Keratinocyte (primary cell): ENCODE results near the gene C1QTNF7. TPM values are rescaled to one million over a fixed set of nuclear protein-coding genes. Genes with fewer than 3 reads are reported as not detected.

ENCODE experiments used
- DNase-seq: peaks from one replicate; pipeline ENCODE4 v3.0.0-alpha.2; 2011; ENCODE audit warnings: low read depth, missing footprints, low spot score
- FAIRE-seq: peaks from 2 replicates; lab custom pipeline; 2011; peaks lifted over from hg19 to GRCh38; lab: Jason Lieb, UNC
- H2AFZ ChIP-seq: 2 replicates; pipeline ENCODE4 v1.6.0; 2012; ENCODE audit warnings: low read length, control low read depth, inconsistent platforms; ENCODE audit not compliant: control insufficient read depth
- H3K27ac ChIP-seq: 2 replicates; pipeline ENCODE4 v1.5.1; 2011; ENCODE audit warnings: low read length; ENCODE audit not compliant: control insufficient read depth, insufficient read depth
- H3K27me3 ChIP-seq: 3 replicates; pipeline ENCODE4 v1.6.0; 2011; ENCODE audit warnings: low read length; ENCODE audit not compliant: control insufficient read depth, insufficient read depth; ENCODE audit errors: extremely low read depth
- H3K36me3 ChIP-seq, 2 experiments: 2 replicates in 1 of 2; 3 replicates in 1 of 2; pipeline ENCODE4 v1.5.1; 2011; ENCODE audit warnings: low read length in 2 of 2, mild to moderate bottlenecking in 1 of 2; ENCODE audit not compliant: control insufficient read depth in 2 of 2, insufficient read depth in 2 of 2; ENCODE audit errors: extremely low read depth in 1 of 2
- H3K4me1 ChIP-seq: 3 replicates; pipeline ENCODE4 v1.5.1; 2011; ENCODE audit warnings: low read length; ENCODE audit not compliant: control insufficient read depth, insufficient read depth; ENCODE audit errors: extremely low read depth
- H3K4me2 ChIP-seq: 3 replicates; pipeline ENCODE4 v1.6.0; 2011; ENCODE audit warnings: low read depth, low read length; ENCODE audit not compliant: control insufficient read depth, insufficient read depth; ENCODE audit errors: extremely low read depth
- H3K4me3 ChIP-seq, 3 experiments: fragments of 200-600 bp in 1 of 3; sonication (generic) in 1 of 3; 2 replicates in 2 of 3; 3 replicates in 1 of 3; pipeline ENCODE4 v1.5.1; 2011 to 2016; ENCODE audit warnings: low read length in 3 of 3, mild to moderate bottlenecking in 3 of 3, control low read depth in 2 of 3, inconsistent platforms in 1 of 3, low read depth in 1 of 3, mixed read lengths in 1 of 3, mixed run types in 1 of 3, moderate library complexity in 1 of 3; ENCODE audit not compliant: control insufficient read depth in 2 of 3, insufficient read depth in 2 of 3; ENCODE audit errors: extremely low read depth in 1 of 3
- H3K79me2 ChIP-seq: 2 replicates; pipeline ENCODE4 v1.6.0; 2012; ENCODE audit warnings: low read length; ENCODE audit not compliant: control insufficient read depth, insufficient read depth
- H3K9ac ChIP-seq: 3 replicates; pipeline ENCODE4 v1.6.0; 2011; ENCODE audit warnings: low read length; ENCODE audit not compliant: control insufficient read depth, insufficient read depth; ENCODE audit errors: extremely low read depth
- H3K9me1 ChIP-seq: 3 replicates; pipeline ENCODE4 v1.6.0; 2011; ENCODE audit warnings: low read length; ENCODE audit not compliant: control insufficient read depth, insufficient read depth; ENCODE audit errors: extremely low read depth
- H3K9me3 ChIP-seq: 2 replicates; pipeline ENCODE4 v1.5.1; 2012; ENCODE audit warnings: low read depth, low read length; ENCODE audit not compliant: control insufficient read depth
- H4K20me1 ChIP-seq: 3 replicates; pipeline ENCODE4 v1.6.0; 2011; ENCODE audit warnings: low read length; ENCODE audit not compliant: control insufficient read depth, insufficient read depth; ENCODE audit errors: extremely low read depth
- CTCF ChIP-seq, 3 experiments: IDR thresholded peaks in 1 of 3; conservative IDR thresholded peaks in 1 of 3; optimal IDR thresholded peaks in 1 of 3; 2 replicates in 2 of 3; 3 replicates in 1 of 3; pipeline versions ENCODE3 to v1.5.1; 2011; ENCODE audit warnings: low read length in 3 of 3, mild to moderate bottlenecking in 3 of 3, moderate library complexity in 2 of 3, control low read depth in 1 of 3, inconsistent platforms in 1 of 3; ENCODE audit not compliant: insufficient read depth in 2 of 3; ENCODE audit errors: extremely low read depth in 1 of 3
- EZH2 ChIP-seq: IDR thresholded peaks from one replicate; pipeline ENCODE4 v1.6.1; 2012; ENCODE audit warnings: inconsistent platforms, mild to moderate bottlenecking, low read length, moderate library complexity
- dilution Hi-C: fragments of 300-500 bp; cut with MboI; formaldehyde crosslinking; loops from one replicate; pipeline ENCODE4 v1.7.0; 2020; ENCODE audit warnings: low sequenced_read_pairs; ENCODE audit not compliant: extremely low pct_ligation_motif_present
- polyA plus RNA-seq, 5 experiments: library from polyadenylated mRNA; depleted of rRNA in 3 of 5; stranded (reverse) in 3 of 5; stranded (forward) in 1 of 5; unstranded in 1 of 5; fragments of >200 nt; gene quantifications; 1 replicate in 1 of 5; 2 replicates in 3 of 5; 3 replicates in 1 of 5; pipeline versions ENCODE4 v1.2.1 to v1.2.3, GENCODE V29; 2011 to 2012; ENCODE audit warnings: missing spikeins in 2 of 5, low read depth in 1 of 5, low replicate concordance in 1 of 5

Gene C1QTNF7
- polyA plus RNA-seq, 1 donor (not counting 4 experiments of a cell fraction or from before 2014, with no cell fraction given), result not detected

GRCh38 chr4:15455290-15455689, 27.5 kb downstream of the C1QTNF7 start:
- TF ChIP-seq CTCF (optimal IDR thresholded peaks at IDR 0.05 in 1 of 3, IDR thresholded peaks at IDR 0.05 in 1 of 3, conservative IDR thresholded peaks at IDR 0.05 in 1 of 3; ENCODE audit: extremely low read depth in 1 of 3, insufficient read depth in 2 of 3, low read length in 3 of 3) (no peak), EZH2 (no peak)
- no peak overlapping the region for H2AFZ ChIP-seq
- H3K4me1 ChIP-seq, result peaks cover 19% of the 10 kb centered on the region
- no peak for FAIRE-seq
- H4K20me1 ChIP-seq, result no peaks in the 10 kb centered on the region
- no peak overlapping the region for H3K27ac ChIP-seq
- H3K36me3 ChIP-seq, result no peaks in the 10 kb centered on the region
- H3K9ac ChIP-seq, result no peak overlapping the region
- H3K9me3 ChIP-seq, result no peaks in the 10 kb centered on the region
- no peak overlapping the region for H3K4me2 ChIP-seq
- H3K4me3 ChIP-seq, result no peak overlapping the region
- no peaks in the 10 kb centered on the region for H3K27me3 ChIP-seq
- dilution Hi-C loops, result loop anchor here (25.0 kb wide), 1 partner anchor 218 kb away; no protein-coding TSS in a partner anchor
- peaks cover 2% of the 10 kb centered on the region for H3K9me1 ChIP-seq
- DNase-seq, result no peak
- H3K79me2 ChIP-seq, result no peaks in the 10 kb centered on the region

DNA sequence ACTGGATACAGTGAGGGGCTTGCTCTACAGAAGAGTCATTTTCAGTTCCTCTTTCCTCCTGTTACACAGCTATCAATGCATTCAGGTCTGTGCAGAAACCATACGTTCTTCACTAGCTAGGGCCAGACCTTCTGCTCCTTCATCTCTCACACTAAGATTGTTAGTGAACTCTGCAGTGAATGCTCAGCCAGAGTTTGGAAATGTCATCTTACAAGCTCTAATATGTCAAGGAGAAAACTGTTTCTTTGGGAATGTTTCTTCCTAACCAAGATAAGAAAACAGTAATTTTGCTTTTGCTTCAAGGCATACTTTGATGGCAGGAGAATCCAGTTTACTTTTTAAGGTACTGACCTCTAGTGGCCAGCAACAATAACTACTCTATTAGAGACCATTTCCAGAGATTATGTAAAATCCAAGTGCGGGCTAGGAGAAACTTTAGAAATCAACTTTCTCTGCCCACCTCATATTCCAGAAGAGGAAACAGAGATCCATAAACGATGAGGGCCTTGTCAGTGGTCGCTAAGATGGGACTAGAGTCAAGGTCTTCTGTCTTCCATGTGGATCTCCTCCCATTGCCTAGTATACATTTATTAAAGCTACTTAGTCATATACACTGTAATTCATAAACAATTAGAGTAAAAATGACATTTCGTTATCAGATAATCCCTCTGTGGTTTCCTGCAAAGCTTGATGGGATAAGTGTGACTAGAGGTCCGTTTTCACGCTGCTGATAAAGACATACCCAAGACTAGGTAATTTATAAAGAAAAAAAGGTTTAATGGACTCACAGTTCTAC, 29.8 kb downstream of the C1QTNF7 start:
- H3K4me1 ChIP-seq, result peaks cover 1% of the 10 kb centered on the region
- TF ChIP-seq CTCF (optimal IDR thresholded peaks at IDR 0.05 in 1 of 3, IDR thresholded peaks at IDR 0.05 in 1 of 3, conservative IDR thresholded peaks at IDR 0.05 in 1 of 3; ENCODE audit: extremely low read depth in 1 of 3, insufficient read depth in 2 of 3, low read length in 3 of 3) (peak in 2 of 3 experiments; percentile 44 to 67), EZH2 (no peak)
- FAIRE-seq (peak; percentile 90), DNase-seq (no peak)
- no peak overlapping the region for H3K4me2 ChIP-seq
- no peak overlapping the region for H3K4me3 ChIP-seq
- H3K27ac ChIP-seq, result no peak overlapping the region
- no peaks in the 10 kb centered on the region for H3K79me2 ChIP-seq
- dilution Hi-C loops, result loop anchor here (25.0 kb wide), 1 partner anchor 220 kb away; no protein-coding TSS in a partner anchor
- no peaks in the 10 kb centered on the region for H3K9me1 ChIP-seq
- H3K36me3 ChIP-seq, result no peaks in the 10 kb centered on the region
- peaks cover 3% of the 10 kb centered on the region for H3K27me3 ChIP-seq
- no peaks in the 10 kb centered on the region for H3K9me3 ChIP-seq
- H4K20me1 ChIP-seq, result no peaks in the 10 kb centered on the region
- H3K9ac ChIP-seq, result no peak overlapping the region
- no peak overlapping the region for H2AFZ ChIP-seq
